ENCODE measurements around the gene PPP1R26.

DNA sequence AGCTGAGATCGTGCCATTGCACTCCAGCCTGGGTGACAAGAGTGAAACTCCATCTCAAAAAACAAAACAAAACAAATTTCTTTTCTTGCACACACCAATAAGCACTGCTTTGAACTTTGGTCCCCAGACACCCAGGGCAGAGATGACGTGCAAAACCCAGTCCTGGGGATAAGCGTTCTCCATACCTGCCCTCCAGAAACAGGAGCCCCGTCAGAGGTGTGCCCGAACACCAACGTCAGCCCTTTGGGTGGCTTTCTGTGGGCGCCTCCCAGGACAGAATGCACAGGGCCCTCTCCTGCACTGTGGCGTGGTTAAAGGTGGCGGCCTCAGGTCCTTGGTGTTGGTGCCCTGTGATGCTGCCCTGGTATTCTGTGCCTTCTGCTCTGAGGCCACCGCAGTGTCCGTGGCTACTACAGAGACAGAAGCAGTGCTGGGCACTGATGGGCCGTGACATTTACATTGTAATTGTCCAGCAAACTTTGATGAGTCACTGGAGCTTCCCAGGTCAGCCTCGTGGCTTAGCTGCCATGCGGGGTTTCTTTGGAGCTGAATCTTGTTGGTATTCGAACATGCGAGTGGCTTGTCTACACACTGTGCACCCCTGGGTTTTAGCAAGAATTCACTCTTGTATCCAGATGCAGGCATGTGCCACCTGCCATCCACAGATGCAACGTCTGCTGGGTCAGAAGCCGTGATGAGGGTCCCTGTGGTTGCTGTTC lies 9.8 kb downstream of the PPP1R26 start:
- TF ChIP-seq CTCF (conservative IDR thresholded peaks at IDR 0.05) (no peak), ZFX (IDR thresholded peaks at IDR 0.05) (no peak)

Measured in C4-2B (cell line).